CD4-positive, alpha-beta T cell (primary cell): ENCODE results near the gene MT1E. TPM values are rescaled to one million over a fixed set of nuclear protein-coding genes. Genes with fewer than 3 reads are reported as not detected.

Experiments used
- ATAC-seq: fragments of 200-7000 bp; cut with Tn5 transposase; one replicate; pipeline ENCODE4 v1.10.0; 2022; ENCODE audit warnings: mild to moderate bottlenecking; ENCODE audit not compliant: poor library complexity
- CTCF ChIA-PET: fragments of 350-600 bp; sonication (Branson Sonifier 250); formaldehyde crosslinking; loops from one replicate; lab custom pipeline; 2021; ENCODE audit warnings: antibody characterized with exemption, inconsistent platforms; lab: Charles Lee
- POLR2A ChIA-PET: fragments of 350-600 bp; sonication (Branson Sonifier 250); formaldehyde crosslinking; loops from one replicate; lab custom pipeline; 2021; ENCODE audit warnings: antibody characterized with exemption, inconsistent platforms; lab: Charles Lee
- DNase-seq, 14 experiments: peaks; one replicate each; pipeline ENCODE4 v3.0.0-alpha.2; 2013 to 2020; ENCODE audit warnings: mixed read lengths in 2 of 14
- H3K27ac ChIP-seq, 2 donors: one replicate each; pipeline versions ENCODE4 v1.5.1 to v1.7.0; 2013; ENCODE audit warnings: low read length in 2 of 2, low read depth in 1 of 2, mild to moderate bottlenecking in 1 of 2
- H3K27me3 ChIP-seq, 2 experiments: 1 replicate in 1 of 2; 2 replicates in 1 of 2; pipeline versions ENCODE4 v1.6.1 to v1.7.0; 2013; ENCODE audit warnings: low read length in 2 of 2, control low read depth in 1 of 2, mild to moderate bottlenecking in 1 of 2, moderate library complexity in 1 of 2; ENCODE audit not compliant: insufficient read depth in 2 of 2, control insufficient read depth in 1 of 2
- H3K36me3 ChIP-seq: one replicate; pipeline ENCODE4 v1.6.1; 2013; ENCODE audit warnings: low read length, control low read depth; ENCODE audit not compliant: insufficient read depth
- H3K4me1 ChIP-seq: one replicate; pipeline ENCODE4 v1.6.1; 2013; ENCODE audit warnings: low read length, control low read depth; ENCODE audit not compliant: insufficient read depth
- H3K4me3 ChIP-seq: one replicate; pipeline ENCODE4 v1.5.1; 2013; ENCODE audit warnings: mild to moderate bottlenecking, low read length, moderate library complexity
- H3K9me3 ChIP-seq, 2 experiments: 1 replicate in 1 of 2; 2 replicates in 1 of 2; pipeline versions ENCODE4 v1.6.1 to v1.7.0; 2013; ENCODE audit warnings: low read length in 2 of 2, mild to moderate bottlenecking in 2 of 2, control low read depth in 1 of 2, moderate library complexity in 1 of 2; ENCODE audit not compliant: control insufficient read depth in 1 of 2, insufficient read depth in 1 of 2
- H3K27ac Mint-ChIP-seq: one replicate; pipeline ENCODE4 v1.8.0; 2020; ENCODE audit warnings: mixed read lengths
- H3K27me3 Mint-ChIP-seq: one replicate; pipeline ENCODE4 v1.8.0; 2021; ENCODE audit warnings: mixed read lengths
- H3K36me3 Mint-ChIP-seq: one replicate; pipeline ENCODE4 v1.8.0; 2021; ENCODE audit warnings: low read depth, mixed read lengths
- H3K4me1 Mint-ChIP-seq: one replicate; pipeline ENCODE4 v1.8.0; 2021; ENCODE audit warnings: low read depth, mixed read lengths
- H3K4me3 Mint-ChIP-seq: one replicate; pipeline ENCODE4 v1.8.0; 2020; ENCODE audit warnings: mild to moderate bottlenecking, mixed read lengths
- H3K9me3 Mint-ChIP-seq: one replicate; pipeline ENCODE4 v1.8.0; 2020; ENCODE audit warnings: mixed read lengths
- CTCF ChIP-seq: fragments of 200-600 bp; IDR thresholded peaks from one replicate; pipeline ENCODE4 v1.8.0; 2022; ENCODE audit warnings: antibody characterized with exemption, mild to moderate bottlenecking
- intact Hi-C, 2 experiments: fragments of 100-400 bp; cut with DNase I in 1 of 2; cut with micrococcal nuclease in 1 of 2; formaldehyde crosslinking; loops; one replicate each; pipeline versions ENCODE4 v1.15.1 to v1.9.0; 2023 to 2025; cut with DNase I, micrococcal nuclease
- total RNA-seq, 174 experiments: library from RNA in 2 of 174; stranded (reverse) in 2 of 174; gene quantifications; one replicate each; pipeline ENCODE4 v1.2.3 and lab custom pipeline; 2021 to 2026

Gene MT1E
- total RNA-seq, 2 experiments from 2014 or later, result 2.5 to 2.9 TPM

DNA sequence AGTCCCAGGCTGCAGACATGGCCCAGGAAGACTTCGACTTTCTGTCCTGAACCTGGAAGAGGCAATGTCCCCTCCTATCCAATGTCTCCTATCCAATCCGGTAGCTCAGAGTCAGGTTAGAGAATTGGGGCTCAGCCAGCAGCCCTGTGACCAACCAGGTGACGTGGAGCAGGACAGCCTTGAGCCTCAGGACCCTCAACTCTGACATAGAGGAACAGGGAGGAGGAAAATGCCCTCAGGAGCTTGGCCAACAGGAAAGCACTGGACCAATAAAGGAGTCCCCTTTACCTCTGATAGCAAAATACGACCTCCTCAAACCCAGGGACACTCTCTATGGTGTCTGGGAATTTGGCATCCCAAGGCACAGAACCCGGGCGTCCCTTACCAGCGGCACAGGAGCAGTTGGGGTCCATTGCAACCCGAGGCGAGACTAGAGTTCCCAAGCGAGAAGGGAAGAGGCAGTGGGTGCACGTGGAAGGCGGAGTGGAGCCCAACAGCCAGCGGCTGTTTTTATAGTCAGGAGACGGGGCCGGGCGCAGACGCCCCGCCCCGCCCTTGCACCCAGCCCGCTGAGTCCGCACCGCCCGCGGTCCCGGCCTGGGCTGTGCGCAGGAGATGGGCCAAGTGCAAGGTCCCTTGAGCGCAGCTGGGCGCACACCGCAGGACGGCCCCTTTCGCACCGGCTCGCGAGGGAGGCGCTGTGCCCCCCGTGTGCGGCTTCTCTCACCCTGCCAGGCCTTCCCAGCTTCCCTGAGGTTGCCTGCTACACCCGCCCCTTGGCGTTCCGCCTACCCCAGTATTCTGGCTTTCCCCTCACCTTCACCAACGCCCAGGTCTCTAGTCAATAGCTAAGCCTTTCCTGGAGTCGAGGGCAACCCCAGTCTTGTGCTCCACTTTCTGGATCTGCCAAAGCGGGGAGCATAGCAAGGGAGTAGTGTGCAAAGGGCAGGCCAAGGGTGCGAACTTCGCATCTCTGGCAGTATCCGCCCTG is 42.3 kb downstream of the MT1E start, which contains the start of gene MT1G:
TSS of gene MT1G (minus strand) at position 485 of the 991 bp plus-strand sequence. CDS start at position 413, 72 bp downstream.
- peaks cover 27% of the 10 kb centered on the region for H3K4me1 ChIP-seq
- H3K27ac ChIP-seq, result no peak within 1 kb of the TSS
- no peaks in the 10 kb centered on the region for H3K36me3 ChIP-seq
- Mint-ChIP-seq H3K4me1 (peaks cover 22% of the 10 kb centered on the region), H3K9me3 (no peaks in the 10 kb centered on the region), H3K36me3 (no peaks in the 10 kb centered on the region), H3K27ac (no peak within 1 kb of the TSS), H3K27me3 (peaks cover 96% of the 10 kb centered on the region), H3K4me3 (peak within 1 kb of the TSS; percentile 34)
- CTCF ChIA-PET, result no interaction called here
- no peak within 1 kb of the TSS for H3K4me3 ChIP-seq
- no peak for TF ChIP-seq CTCF
- intact Hi-C loops, result no loop called here
- DNase-seq (peak in 5 of 14 experiments; percentile 4 to 47 (median 20)), ATAC-seq (peak; percentile 41)
- H3K27me3 ChIP-seq, result peaks cover 48 to 59% of the 10 kb centered on the region in 2 experiments
- POLR2A ChIA-PET, result interaction anchor here (2.4 kb wide), 1 partner anchor 15 kb away, joined by 11 read pairs; the partner anchor contains the start of gene MT1X
- H3K9me3 ChIP-seq, result peaks cover 0 to 11% of the 10 kb centered on the region in 2 experiments

DNA sequence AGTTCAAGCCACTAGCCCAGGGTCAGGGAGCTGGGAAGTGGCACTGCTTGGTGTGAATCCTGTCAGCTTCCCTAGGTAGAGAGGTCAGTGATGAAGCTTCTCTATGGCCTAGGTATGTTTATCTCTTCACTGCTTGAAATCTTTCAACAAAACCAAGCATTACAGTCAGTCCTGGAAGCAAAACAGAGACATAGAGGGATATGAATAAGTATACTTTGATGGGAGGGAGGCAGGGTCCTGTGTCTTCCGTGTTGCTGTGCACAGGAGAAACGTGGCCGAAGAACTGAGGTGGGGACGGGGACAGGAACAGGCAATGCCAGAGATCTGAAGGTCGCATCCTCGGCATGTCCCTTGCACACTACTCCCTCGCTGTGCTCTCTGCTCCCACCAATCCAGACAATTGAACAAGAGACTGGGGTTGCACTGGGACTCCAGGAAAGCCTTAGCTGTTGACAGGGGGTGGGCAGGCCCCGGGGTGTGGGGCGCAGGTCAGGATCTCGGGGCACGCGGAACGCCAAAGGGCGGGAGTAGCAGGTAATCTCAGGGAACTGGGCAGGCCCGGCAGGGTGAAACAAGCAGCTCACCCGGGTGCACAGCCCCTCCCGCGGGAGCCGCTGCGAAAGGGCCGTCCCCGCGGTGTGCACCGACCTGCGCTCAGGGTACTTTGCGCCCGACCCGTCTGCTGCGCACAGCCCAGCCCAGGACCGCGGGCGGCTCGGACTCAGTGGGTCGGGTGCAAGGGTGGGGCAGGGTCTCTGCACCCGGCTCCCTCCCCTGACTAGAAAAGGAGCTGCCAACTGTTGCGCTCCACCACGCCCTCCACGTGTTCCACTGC is 43.6 kb downstream of the MT1E start, which contains the start of gene MT1H:
TSS of gene MT1H (plus strand) at position 810 of the 835 bp plus-strand sequence. CDS start 71 bp downstream, outside the sequence.
- Histone ChIP-seq H3K9me3 (peaks cover 0 to 11% of the 10 kb centered on the region in 2 experiments), H3K4me1 (peaks cover 20% of the 10 kb centered on the region), H3K4me3 (no peak within 1 kb of the TSS), H3K36me3 (no peaks in the 10 kb centered on the region), H3K27ac (no peak within 1 kb of the TSS), H3K27me3 (peaks cover 49 to 59% of the 10 kb centered on the region in 2 experiments)
- ATAC-seq (peak; percentile 35), DNase-seq (no peak)
- POLR2A ChIA-PET, result interaction anchor here (2.4 kb wide), 1 partner anchor 13 kb away, joined by 11 read pairs; the partner anchor contains the start of gene MT1X
- CTCF ChIA-PET, result no interaction called here
- peaks cover 99% of the 10 kb centered on the region for H3K27me3 Mint-ChIP-seq
- H3K4me1 Mint-ChIP-seq, result peaks cover 20% of the 10 kb centered on the region
- H3K9me3 Mint-ChIP-seq, result no peaks in the 10 kb centered on the region
- TF ChIP-seq CTCF, result no peak
- intact Hi-C loops, result no loop called here
- H3K36me3 Mint-ChIP-seq, result no peaks in the 10 kb centered on the region
- no peak within 1 kb of the TSS for H3K27ac Mint-ChIP-seq
- H3K4me3 Mint-ChIP-seq, result no peak within 1 kb of the TSS
